H7 (cell line): Measurements from ENCODE around the gene CACNA1B. TPM values are rescaled to one million over a fixed set of nuclear protein-coding genes. Genes with fewer than 3 reads are reported as not detected.
"Not testable (repeated sequence)": the region's sequence is repeated elsewhere in the genome, so short reads cannot be mapped to it uniquely, and the experiment has no call there.

Experiments used
- DNase-seq: peaks from one replicate; pipeline ENCODE4 v3.0.0; 2012
- H3K27me3 ChIP-seq: 2 replicates; pipeline ENCODE4 v1.6.0; 2011; ENCODE audit warnings: mild to moderate bottlenecking, low read length; ENCODE audit not compliant: control insufficient read depth, insufficient read depth
- H3K36me3 ChIP-seq: replicated peaks from 2 replicates; pipeline ENCODE4 v1.5.1; 2011; ENCODE audit warnings: low read length; ENCODE audit not compliant: control insufficient read depth, insufficient read depth
- H3K4me3 ChIP-seq: 2 replicates; pipeline ENCODE4 v1.5.1; 2011; ENCODE audit warnings: low read depth, mild to moderate bottlenecking, control low read depth, low read length, moderate library complexity; ENCODE audit not compliant: insufficient read depth
- total RNA-seq: library from RNA; depleted of rRNA; stranded (reverse); fragments of >200 nt; shearing (Covaris generic); gene quantifications from 2 replicates; pipeline ENCODE4 v1.2.3, GENCODE V29; 2014

CACNA1B gene
- total RNA-seq, 1 experiment from 2014 or later = 1.4 TPM

- not testable (repeated sequence) for H3K36me3 ChIP-seq, H3K4me3 ChIP-seq, H3K27me3 ChIP-seq
- DNase-seq = peak; percentile 14
Measured at GRCh38 chr9:138019514-138019913, 141.9 kb downstream of the CACNA1B start.

- Histone ChIP-seq H3K4me3 (no peak overlapping the region), H3K27me3 (peaks cover 8% of the 10 kb centered on the region), H3K36me3 (no peaks in the 10 kb centered on the region)
- DNase-seq = peak; percentile 19
Measured at GRCh38 chr9:138020120-138020794, 142.7 kb downstream of the CACNA1B start.

GRCh38 chr9:138020795-138021182 lies 143.2 kb downstream of the CACNA1B start:
- Histone ChIP-seq H3K27me3 (peaks cover 8% of the 10 kb centered on the region), H3K4me3 (no peak overlapping the region)
- DNase-seq = peak; percentile 11

GRCh38 chr9:138021251-138022056 lies 143.9 kb downstream of the CACNA1B start:
- no peak overlapping the region for H3K4me3 ChIP-seq
- peaks cover 8% of the 10 kb centered on the region for H3K27me3 ChIP-seq
- H3K36me3 ChIP-seq = no peaks in the 10 kb centered on the region
- peak; percentile 12 for DNase-seq

More at GRCh38 chr9:138020795-138021182, 143.2 kb downstream of the CACNA1B start:
- no peaks in the 10 kb centered on the region for H3K36me3 ChIP-seq

- DNase-seq = peak; percentile 83
- no peaks in the 10 kb centered on the region for H3K36me3 ChIP-seq
- H3K4me3 ChIP-seq = peak overlapping the region; percentile 8; the same call in 1 of the 2 replicates
- peaks cover 8% of the 10 kb centered on the region for H3K27me3 ChIP-seq
Measured at GRCh38 chr9:138022121-138022741, 144.6 kb downstream of the CACNA1B start.

- DNase-seq = peak; percentile 67
- no peaks in the 10 kb centered on the region for H3K36me3 ChIP-seq
- peaks cover 8% of the 10 kb centered on the region for H3K27me3 ChIP-seq
- H3K4me3 ChIP-seq = peak overlapping the region; percentile 37
Measured at GRCh38 chr9:138022756-138023393, 145.3 kb downstream of the CACNA1B start.

GRCh38 chr9:138023394-138024124 lies 146.0 kb downstream of the CACNA1B start:
- Histone ChIP-seq H3K27me3 (peaks cover 8% of the 10 kb centered on the region), H3K4me3 (peak overlapping the region; percentile 39), H3K36me3 (no peaks in the 10 kb centered on the region)
- DNase-seq = peak; percentile 76

- H3K36me3 ChIP-seq = no peaks in the 10 kb centered on the region
- H3K4me3 ChIP-seq = peak overlapping the region; percentile 39
- DNase-seq = no peak
Measured at GRCh38 chr9:138024131-138024530, 146.5 kb downstream of the CACNA1B start.

GRCh38 chr9:138024831-138025291 lies 147.3 kb downstream of the CACNA1B start:
- DNase-seq = no peak
- Histone ChIP-seq H3K36me3 (no peaks in the 10 kb centered on the region), H3K4me3 (no peak overlapping the region), H3K27me3 (peaks cover 8% of the 10 kb centered on the region)

More at GRCh38 chr9:138024131-138024530, 146.5 kb downstream of the CACNA1B start:
- H3K27me3 ChIP-seq = peaks cover 8% of the 10 kb centered on the region

- peaks cover 8% of the 10 kb centered on the region for H3K27me3 ChIP-seq
- no peaks in the 10 kb centered on the region for H3K36me3 ChIP-seq
Measured at GRCh38 chr9:138025417-138025816, 147.8 kb downstream of the CACNA1B start.

GRCh38 chr9:138025908-138026307 lies 148.3 kb downstream of the CACNA1B start:
- no peak overlapping the region for H3K4me3 ChIP-seq
- H3K36me3 ChIP-seq = no peaks in the 10 kb centered on the region
- DNase-seq = no peak
- peaks cover 8% of the 10 kb centered on the region for H3K27me3 ChIP-seq

More at GRCh38 chr9:138025417-138025816, 147.8 kb downstream of the CACNA1B start:
- no peak for DNase-seq
- no peak overlapping the region for H3K4me3 ChIP-seq

GRCh38 chr9:138028596-138028995 lies 151.0 kb downstream of the CACNA1B start:
- no peak for DNase-seq
- H3K36me3 ChIP-seq = no peaks in the 10 kb centered on the region
- H3K27me3 ChIP-seq = peaks cover 6% of the 10 kb centered on the region
- H3K4me3 ChIP-seq = no peak overlapping the region

GRCh38 chr9:138031186-138031585 lies 153.6 kb downstream of the CACNA1B start:
- Histone ChIP-seq H3K4me3 (no peak overlapping the region), H3K36me3 (no peaks in the 10 kb centered on the region), H3K27me3 (no peaks in the 10 kb centered on the region)
- no peak for DNase-seq

- no peak overlapping the region for H3K4me3 ChIP-seq
- DNase-seq = no peak
Measured at GRCh38 chr9:138033950-138034349, 156.4 kb downstream of the CACNA1B start.

More at GRCh38 chr9:138033950-138034349, 156.4 kb downstream of the CACNA1B start:
- no peaks in the 10 kb centered on the region for H3K36me3 ChIP-seq
- no peaks in the 10 kb centered on the region for H3K27me3 ChIP-seq
